Panc1 (cell line): ENCODE measurements around the gene MTPN.

Experiments used
- POLR2AphosphoS5 ChIP-seq: IDR thresholded peaks from 2 replicates; pipeline ENCODE4 v1.6.1; 2012; ENCODE audit warnings: mild to moderate bottlenecking, low read depth, low read length, moderate library complexity
- SIN3A ChIP-seq: IDR thresholded peaks from 2 replicates; pipeline ENCODE4 v1.6.1; 2012; ENCODE audit warnings: low read depth, mild to moderate bottlenecking, low read length, moderate library complexity, borderline replicate concordance; ENCODE audit not compliant: insufficient read depth
- TCF7L2 ChIP-seq: IDR thresholded peaks from 2 replicates; pipeline ENCODE4 v1.6.1; 2011; ENCODE audit warnings: mild to moderate bottlenecking, low read depth, low read length, inconsistent platforms
- TF ChIP-seq, protein P1 (sequence below): fragments of 450-650 bp; IDR thresholded peaks from 2 replicates; pipeline ENCODE4 v1.5.1; 2017; ENCODE audit warnings: mild to moderate bottlenecking

DNA sequence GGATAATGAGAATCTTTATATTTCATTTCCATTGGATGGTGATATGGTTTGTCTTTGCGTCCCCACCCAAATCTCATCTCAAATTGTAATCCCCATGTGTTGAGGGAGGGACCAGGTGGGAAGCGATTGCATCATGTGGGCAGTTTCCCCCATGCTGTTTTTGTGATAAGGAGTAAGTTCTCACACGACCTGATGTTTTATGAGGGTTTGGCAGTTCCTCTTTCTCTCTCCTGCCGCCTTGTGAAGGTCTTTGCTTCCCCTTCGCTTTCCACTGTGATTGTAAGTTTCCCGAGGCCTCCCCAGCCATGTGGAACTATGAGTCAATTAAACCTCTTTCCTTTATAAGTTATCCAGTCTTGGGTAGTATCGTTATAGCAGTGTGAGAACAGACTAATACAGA, 59.4 kb downstream of the MTPN start:
- TF ChIP-seq, protein P1, sequence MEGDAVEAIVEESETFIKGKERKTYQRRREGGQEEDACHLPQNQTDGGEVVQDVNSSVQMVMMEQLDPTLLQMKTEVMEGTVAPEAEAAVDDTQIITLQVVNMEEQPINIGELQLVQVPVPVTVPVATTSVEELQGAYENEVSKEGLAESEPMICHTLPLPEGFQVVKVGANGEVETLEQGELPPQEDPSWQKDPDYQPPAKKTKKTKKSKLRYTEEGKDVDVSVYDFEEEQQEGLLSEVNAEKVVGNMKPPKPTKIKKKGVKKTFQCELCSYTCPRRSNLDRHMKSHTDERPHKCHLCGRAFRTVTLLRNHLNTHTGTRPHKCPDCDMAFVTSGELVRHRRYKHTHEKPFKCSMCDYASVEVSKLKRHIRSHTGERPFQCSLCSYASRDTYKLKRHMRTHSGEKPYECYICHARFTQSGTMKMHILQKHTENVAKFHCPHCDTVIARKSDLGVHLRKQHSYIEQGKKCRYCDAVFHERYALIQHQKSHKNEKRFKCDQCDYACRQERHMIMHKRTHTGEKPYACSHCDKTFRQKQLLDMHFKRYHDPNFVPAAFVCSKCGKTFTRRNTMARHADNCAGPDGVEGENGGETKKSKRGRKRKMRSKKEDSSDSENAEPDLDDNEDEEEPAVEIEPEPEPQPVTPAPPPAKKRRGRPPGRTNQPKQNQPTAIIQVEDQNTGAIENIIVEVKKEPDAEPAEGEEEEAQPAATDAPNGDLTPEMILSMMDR = no peak
- no peak for TF ChIP-seq TCF7L2
- TF ChIP-seq POLR2AphosphoS5 = no peak
- TF ChIP-seq SIN3A = no peak
